ENCODE measurements around the gene DCAF8.

Gene DCAF8

DNA sequence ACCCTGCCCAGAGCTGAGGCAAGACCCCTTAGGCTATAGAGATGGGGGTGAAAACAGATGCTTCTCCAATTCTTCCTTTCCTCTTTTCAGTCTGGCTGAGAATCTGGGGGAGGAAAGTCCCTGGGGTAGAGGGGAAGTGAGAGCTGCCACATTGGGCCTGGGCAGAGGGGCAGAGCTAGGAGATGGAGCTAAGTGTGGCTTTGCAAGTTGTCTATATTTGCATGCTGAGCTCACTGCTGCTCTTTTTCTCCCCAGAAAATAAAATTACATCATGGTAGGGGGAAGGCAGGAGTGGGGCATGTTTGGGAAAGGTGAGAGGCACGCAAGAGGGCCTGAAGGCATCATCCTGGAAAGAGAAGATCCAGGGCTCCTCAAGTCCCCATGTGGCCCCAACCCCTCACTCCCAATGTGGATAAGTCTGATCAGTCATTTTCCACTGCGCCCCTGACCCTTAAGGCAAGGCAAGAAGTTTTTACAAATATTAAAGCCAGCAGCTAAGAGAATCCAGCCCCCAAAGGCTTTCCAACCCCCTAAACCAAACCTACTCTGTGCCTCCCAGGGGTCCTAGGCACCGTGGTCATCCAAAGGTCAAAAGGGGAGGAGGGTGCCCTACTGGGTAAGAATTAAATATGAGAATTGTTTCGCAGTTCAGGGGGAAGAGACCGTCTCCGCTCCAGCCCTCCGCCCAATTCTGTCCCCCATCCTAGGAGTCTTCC, 57.7 kb downstream of the DCAF8 start:
- DNase-seq (ENCODE audit: low read depth): no peak

DNA sequence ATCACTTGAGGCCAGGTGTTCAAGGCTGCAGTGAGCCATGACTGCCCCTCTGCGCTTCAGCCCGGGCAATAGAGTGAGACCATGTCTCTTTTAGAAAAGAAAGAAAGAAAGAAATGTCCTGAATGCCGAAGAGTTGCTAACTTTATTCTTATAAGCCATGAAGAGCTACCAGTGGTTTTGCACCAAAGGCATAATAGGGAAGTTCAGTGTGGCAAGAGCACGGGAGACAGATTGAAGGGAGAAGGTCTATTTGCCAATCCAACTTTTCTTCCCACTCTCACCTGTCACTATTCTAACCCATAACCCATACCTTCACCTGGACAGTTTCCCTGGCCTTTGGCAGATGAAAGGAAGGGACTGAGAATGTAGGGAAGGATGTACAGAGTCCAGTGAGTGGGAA, 61.6 kb downstream of the DCAF8 start:
- no peak for DNase-seq (ENCODE audit: low read depth)
- in situ Hi-C loops (cut with HindIII; ENCODE audit: low sequenced_read_pairs): no loop called here
- H3K4me3 ChIP-seq (ENCODE audit: low read depth, low read length): no peak overlapping the region
- TF ChIP-seq, protein P1, sequence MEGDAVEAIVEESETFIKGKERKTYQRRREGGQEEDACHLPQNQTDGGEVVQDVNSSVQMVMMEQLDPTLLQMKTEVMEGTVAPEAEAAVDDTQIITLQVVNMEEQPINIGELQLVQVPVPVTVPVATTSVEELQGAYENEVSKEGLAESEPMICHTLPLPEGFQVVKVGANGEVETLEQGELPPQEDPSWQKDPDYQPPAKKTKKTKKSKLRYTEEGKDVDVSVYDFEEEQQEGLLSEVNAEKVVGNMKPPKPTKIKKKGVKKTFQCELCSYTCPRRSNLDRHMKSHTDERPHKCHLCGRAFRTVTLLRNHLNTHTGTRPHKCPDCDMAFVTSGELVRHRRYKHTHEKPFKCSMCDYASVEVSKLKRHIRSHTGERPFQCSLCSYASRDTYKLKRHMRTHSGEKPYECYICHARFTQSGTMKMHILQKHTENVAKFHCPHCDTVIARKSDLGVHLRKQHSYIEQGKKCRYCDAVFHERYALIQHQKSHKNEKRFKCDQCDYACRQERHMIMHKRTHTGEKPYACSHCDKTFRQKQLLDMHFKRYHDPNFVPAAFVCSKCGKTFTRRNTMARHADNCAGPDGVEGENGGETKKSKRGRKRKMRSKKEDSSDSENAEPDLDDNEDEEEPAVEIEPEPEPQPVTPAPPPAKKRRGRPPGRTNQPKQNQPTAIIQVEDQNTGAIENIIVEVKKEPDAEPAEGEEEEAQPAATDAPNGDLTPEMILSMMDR (IDR thresholded peaks at IDR 0.05; ENCODE audit: low read depth, low read length, missing control alignments): no peak

More for the DNA sequence above, 57.7 kb downstream of the DCAF8 start:
- peak overlapping the region; percentile 31 for H3K4me3 ChIP-seq (ENCODE audit: low read depth, low read length)
- TF ChIP-seq, protein P1 (IDR thresholded peaks at IDR 0.05; ENCODE audit: low read depth, low read length, missing control alignments): no peak
- in situ Hi-C loops (cut with HindIII; ENCODE audit: low sequenced_read_pairs): no loop called here

DNA sequence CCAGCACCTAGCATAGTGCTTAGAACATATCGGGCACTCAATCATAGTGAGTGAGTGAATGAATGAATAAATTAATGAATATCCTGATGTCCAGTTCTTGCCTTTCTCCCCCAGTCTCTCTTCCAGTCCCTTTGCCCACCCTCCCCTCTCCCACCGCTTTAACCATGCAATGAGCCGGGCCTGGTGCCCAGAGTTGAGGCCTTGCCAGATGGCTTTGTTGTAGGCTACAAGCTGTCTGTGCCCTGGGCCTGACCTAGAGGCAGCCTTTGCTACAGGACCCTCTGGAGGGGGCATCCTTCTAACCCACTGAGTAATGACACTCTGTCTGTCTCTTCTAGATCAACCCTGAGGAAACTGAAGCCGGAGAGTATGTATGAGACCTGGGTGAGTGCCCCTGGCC, 65.1 kb downstream of the DCAF8 start:
- in situ Hi-C loops (cut with HindIII; ENCODE audit: low sequenced_read_pairs): loop anchor here (5.0 to 10.0 kb wide), 2 partner anchors 95 to 128 kb away; no protein-coding TSS in a partner anchor
- TF ChIP-seq, protein P1 (IDR thresholded peaks at IDR 0.05; ENCODE audit: low read depth, low read length, missing control alignments): no peak
- H3K4me3 ChIP-seq (ENCODE audit: low read depth, low read length): no peak overlapping the region
- DNase-seq (ENCODE audit: low read depth): no peak

DNA sequence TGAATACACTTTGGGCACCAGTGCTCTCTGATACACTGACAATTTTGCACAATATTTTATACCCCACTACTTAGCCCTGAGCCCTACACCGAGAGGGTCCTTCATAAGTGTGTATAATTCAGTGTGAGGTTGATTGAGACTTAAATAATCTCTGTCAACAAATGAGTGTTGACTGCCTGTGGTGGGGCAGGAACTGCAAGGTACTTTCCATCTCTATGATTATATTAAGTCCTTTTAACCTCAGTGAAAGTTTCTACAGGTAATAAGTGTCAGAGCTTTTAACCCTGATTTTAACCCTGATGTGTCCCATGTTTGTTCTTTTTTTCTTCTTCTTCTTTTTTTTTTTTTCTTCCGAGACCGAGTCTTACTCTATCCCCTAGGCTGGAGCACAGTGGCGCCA, 66.2 kb downstream of the DCAF8 start:
- TF ChIP-seq, protein P1 (IDR thresholded peaks at IDR 0.05; ENCODE audit: low read depth, low read length, missing control alignments): no peak
- H3K4me3 ChIP-seq (ENCODE audit: low read depth, low read length): no peak overlapping the region
- in situ Hi-C loops (cut with HindIII; ENCODE audit: low sequenced_read_pairs): loop anchor here (5.0 to 10.0 kb wide), 2 partner anchors 96 to 129 kb away; no protein-coding TSS in a partner anchor
- DNase-seq (ENCODE audit: low read depth): no peak

DNA sequence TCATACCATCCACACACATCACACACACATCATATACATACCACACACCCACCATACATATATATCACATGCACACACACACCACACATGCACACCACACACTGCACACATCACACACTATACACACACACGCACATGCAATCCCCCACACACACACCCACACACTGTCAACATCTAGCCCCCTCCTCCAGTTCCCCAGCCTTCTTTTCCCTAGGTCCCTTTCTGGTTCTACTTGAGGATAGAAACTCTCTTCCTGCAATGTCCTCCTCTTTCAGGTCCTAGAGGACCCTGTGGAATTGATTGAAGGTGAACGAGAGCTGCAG, 67.7 kb downstream of the DCAF8 start:
- TF ChIP-seq, protein P1 (IDR thresholded peaks at IDR 0.05; ENCODE audit: low read depth, low read length, missing control alignments): no peak
- DNase-seq (ENCODE audit: low read depth): no peak
- in situ Hi-C loops (cut with HindIII; ENCODE audit: low sequenced_read_pairs): loop anchor here (5.0 to 10.0 kb wide), 2 partner anchors 98 to 130 kb away; no protein-coding TSS in a partner anchor
- H3K4me3 ChIP-seq (ENCODE audit: low read depth, low read length): no peak overlapping the region

DNA sequence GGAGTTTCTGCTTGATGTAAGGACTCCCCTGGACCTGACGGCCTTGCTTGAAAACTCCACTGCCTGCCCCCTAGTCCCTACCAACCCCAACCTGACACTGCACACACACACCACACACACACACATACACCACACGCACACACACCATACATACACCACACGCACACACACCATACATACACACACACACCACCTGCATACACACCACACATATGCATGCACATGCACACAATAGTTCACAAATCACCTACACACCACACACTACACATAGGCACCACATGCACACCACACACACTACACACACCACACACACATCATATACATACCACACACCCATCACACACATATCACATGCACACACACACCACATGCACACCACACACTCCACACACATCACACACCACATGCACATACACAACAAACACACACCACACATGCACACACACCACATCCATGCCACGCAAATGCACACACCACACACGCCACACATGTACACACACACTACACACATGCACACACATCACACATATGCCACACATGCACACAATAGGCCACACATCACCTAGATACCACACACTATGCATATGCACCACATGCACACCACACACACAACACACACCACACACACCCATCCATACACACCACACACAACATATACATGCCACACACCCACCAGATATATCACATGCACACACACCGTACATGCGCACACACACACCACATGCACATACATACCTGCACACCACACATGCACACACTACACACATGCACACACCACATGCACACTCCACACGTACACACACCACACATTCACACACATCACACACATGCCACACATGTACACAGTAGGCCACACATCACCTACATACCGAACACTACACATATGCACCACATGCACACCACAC, 68.3 kb downstream of the DCAF8 start:
- TF ChIP-seq, protein P1 (IDR thresholded peaks at IDR 0.05; ENCODE audit: low read depth, low read length, missing control alignments): no peak
- no peak overlapping the region for H3K4me3 ChIP-seq (ENCODE audit: low read depth, low read length)
- in situ Hi-C loops (cut with HindIII; ENCODE audit: low sequenced_read_pairs): loop anchor here (10.0 kb wide), 1 partner anchor 131 kb away; no protein-coding TSS in a partner anchor
- DNase-seq (ENCODE audit: low read depth): no peak
